HG02852 (cell line): ENCODE measurements around the gene CNDP2.
"Not testable (repeated sequence)": the region's sequence is repeated elsewhere in the genome, so short reads cannot be mapped to it uniquely, and the experiment has no call there.

Experiments
- ATAC-seq: cut with Tn5 transposase; IDR thresholded peaks from one replicate; pipeline ENCODE4 v1.9.1; 2021; ENCODE audit warnings: mild to moderate bottlenecking, moderate library complexity; ENCODE audit not compliant: unreplicated experiment

The CNDP2 gene

GRCh38 chr18:74498712-74499627, 2.8 kb downstream of the CNDP2 start:
- peak; percentile 33 for ATAC-seq

DNA sequence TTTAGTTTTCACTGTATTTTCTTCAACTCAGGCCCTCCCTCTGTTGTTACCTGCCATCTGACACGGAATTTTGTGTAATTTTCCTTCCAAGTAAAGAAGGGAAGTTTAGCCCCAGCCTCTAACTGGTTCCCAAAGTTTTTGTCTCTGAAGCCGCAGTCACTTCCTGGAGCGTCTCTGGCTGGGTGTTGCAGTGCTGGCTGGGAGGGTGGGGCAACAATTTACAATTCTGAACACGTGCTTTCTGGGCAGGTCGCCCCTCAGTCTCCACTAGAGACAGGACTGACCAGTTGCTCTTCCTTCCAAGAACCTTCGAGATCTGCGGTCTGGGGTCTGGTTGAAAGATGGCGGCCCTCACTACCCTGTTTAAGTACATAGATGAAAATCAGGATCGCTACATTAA, 3.5 kb downstream of the CNDP2 start:
- ATAC-seq: peak; percentile 33

- no peak for ATAC-seq
Observed at GRCh38 chr18:74500372-74500771, 4.2 kb downstream of the CNDP2 start.

DNA sequence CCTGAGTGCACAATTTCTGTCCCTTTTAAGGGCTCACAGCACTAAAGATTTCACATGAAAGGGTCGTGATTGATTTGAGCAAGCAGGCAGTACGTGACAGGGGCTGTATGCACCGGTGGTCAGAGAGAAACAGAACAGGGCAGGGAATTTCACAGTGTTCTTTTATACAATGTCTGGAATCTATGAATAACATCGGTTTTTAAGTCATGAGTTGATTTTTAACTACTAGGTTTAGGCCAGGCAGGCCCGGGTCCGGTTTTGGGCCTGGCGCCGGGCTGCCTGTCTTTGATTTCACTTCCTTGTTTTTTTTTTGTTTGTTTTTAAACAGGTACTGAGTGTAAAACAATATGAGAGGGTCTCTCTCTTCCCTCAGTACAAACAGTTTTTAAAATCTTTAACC, 4.6 kb downstream of the CNDP2 start:
- not testable (repeated sequence) for ATAC-seq

- no peak for ATAC-seq
Observed at GRCh38 chr18:74501386-74501785, 5.2 kb downstream of the CNDP2 start.

DNA sequence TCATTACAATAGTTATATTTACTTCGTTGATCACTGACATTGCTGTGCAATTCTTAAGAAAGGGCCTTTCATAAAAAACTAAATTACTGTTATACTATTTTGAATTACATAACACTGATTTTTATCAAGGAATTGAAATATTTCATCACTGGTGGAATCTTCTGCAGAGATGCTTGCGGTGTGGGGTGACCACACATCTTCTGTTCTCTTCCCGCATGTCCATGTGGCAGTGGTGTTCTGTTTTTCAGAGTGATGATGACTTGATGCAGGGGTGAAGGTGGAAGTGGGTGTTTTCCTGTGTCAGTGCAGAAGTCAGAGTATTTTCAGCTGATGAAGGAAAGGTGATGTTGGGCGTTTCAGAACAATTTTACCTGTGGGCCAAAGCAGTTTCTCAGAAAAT, 7.0 kb downstream of the CNDP2 start:
- no peak for ATAC-seq

DNA sequence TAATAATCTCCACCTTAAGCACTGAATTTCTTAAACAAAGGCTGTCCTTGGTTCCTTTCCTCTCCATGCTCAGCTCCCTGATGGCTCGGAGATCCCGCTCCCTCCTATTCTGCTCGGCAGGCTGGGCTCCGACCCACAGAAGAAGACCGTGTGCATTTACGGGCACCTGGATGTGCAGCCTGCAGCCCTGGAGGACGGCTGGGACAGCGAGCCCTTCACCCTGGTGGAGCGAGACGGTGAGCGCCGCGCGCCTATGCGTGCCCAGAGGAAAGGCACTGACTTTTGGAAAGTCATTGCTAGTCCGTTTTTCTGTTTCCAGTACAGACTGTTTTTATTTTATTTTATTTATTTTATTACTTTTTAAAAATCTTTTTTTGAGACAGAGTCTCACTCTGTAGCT, 9.6 kb downstream of the CNDP2 start:
- no peak for ATAC-seq

DNA sequence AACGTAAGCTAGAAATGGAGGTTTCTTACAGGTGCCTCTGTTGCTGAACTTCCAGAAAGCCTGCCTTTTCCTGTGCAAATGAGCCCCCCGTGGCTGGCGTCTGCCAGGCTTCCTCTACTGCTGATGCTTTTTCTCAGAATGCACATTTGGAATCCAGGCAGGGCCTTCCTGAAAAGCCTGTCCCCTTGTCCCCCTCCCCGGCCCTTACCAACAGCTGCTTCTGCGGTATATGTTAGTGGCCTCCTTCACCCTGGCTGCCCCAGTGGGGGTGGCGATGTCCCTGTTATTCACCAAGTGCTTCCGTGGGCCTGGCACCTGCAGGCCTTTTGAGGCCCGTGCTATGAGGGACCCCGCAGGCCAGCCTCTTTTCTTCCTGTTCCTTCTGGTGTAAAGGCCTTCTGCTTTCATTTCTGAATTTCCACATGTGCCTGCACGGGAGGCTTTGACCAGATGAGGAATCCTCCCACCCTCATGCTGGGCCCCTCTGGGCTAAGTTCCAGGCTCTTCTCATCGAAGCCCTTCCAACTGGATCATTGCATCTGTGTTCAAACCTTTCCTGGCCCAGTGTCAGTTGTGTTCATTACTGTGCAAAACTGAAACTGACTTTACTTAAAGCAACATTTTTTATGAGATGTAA, 10.4 kb downstream of the CNDP2 start:
- ATAC-seq: no peak

DNA sequence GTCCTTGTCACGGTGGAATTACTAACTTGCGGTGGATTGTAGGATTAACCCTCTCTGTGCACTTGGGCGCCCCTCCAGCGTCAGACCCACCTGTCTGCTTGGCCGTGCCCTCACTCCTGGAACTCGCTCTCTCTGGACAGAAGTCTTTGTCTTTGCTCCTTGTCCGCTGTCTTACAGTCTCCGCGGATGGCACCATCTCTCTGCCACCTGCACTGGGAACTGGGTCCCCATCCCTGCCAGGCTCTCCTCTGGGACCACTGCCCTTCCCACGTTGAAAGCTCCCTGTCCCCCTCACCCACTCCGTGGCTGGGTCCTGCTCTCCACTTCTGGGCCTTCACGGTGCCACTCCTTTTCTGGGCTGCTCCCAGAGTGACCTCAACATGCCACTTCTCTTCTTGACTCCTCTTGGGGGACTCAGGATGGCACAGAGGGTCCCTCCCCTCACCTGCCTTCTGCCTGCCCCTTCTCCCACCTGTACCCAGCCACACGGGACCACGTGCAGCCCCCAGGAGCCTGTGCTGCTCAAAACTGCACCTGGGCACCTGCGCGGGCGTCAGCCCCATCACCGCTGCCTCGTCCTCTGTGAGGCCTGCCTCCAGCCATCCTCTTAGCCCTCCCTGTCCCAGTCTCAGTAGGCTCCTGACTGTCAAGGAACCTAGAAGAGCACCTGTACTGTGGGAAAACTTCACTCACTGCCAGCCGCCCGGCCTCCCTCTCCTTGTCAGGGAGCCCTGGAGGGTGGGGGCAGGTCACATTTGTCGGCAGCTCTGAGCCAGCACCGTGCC, 11.1 kb downstream of the CNDP2 start:
- ATAC-seq: no peak

DNA sequence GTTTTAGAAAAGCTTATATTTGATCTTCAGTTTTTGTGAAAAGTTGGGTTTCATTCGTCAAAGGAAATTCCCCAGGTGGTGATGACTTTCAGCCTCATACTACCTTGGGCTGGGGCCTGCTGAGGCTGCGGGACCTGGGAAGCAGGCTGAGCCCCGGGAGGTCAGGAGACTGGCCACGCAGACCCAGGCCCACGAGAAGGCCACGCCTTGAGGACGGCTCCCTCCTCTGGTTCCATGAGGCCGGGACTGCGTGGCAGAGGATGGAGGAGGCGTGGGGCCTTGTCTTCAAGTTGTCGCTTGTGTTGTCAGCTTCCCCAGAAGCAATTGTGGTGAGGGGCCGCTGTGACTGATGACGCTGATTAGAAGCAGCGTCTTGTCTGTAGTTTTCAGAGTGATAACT, 11.8 kb downstream of the CNDP2 start:
- no peak for ATAC-seq

- ATAC-seq: no peak
Observed at GRCh38 chr18:74508366-74508765, 12.2 kb downstream of the CNDP2 start.

GRCh38 chr18:74508821-74509225, 12.7 kb downstream of the CNDP2 start:
- ATAC-seq: no peak

DNA sequence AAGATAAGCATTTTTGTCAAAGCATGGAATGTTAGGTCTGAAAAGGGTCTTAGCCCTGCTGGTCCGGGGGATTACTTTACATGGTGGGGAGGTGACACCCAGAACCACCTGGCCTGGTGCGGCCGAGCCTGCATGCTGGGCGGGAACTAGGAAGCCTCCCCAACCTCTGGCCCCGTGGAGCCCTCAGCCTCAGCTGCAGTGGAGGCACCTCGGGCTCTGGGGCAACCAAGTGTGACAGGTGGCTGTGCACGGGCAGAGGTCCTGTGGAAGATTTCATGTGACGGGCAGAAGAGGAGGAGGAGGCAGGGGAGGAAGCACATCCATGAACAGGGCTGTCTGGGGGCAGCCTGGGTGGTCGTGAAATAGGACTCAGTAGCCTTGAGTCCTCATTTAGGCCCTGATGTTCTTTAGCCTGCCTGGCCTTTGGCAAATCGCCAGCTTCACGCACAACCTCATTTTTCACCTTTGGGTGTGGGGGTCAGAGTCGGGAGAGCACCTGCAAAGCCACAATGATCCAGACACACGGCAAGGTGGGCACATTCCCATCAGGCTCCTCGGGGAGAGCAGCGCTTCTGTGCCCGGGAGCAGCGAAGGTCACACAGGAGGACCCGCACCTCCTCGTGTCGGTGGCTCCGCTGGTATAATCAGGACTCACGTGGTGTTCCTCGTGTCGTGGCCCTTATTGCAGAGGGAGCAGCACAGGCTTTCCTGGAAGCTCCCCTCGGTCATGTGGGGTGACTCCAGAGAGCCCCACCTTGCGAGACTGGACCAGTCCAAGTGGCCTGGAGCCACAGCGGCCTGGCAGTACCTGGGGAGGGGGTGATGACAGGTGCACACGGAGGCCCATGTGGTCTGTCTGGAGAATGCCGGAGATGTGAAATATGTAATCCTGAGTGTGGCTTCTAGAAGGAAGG, 13.9 kb downstream of the CNDP2 start:
- ATAC-seq: no peak

DNA sequence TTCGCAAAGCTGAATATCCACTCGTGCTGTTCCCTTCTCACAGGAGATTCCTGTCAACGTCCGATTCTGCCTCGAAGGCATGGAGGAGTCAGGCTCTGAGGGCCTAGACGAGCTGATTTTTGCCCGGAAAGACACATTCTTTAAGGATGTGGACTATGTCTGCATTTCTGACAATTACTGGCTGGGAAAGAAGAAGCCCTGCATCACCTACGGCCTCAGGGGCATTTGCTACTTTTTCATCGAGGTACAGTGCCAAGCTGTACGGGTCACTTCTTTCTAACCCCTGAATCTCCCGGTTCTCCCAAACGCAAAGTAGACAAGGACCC, 14.6 kb downstream of the CNDP2 start:
- ATAC-seq: no peak

DNA sequence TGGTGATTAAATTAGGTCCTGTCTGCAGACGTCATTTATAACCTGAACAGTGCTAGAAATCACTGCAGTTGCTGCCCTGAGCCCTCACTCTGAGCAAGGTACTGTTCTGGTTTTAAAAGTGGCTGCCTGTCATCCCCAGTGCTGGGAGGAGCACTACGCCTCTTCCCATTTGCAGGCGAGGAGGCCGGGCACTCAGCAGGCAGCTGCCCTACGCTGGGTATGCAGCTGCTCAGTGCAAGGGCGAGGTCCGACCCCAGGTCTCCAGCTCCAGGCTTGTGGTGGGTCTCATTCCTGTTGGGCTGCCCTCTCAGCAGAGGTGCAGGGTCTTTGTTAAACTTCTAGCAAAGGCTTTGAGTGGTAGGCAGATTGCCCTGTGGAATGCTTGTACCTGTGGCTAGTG, 15.7 kb downstream of the CNDP2 start:
- no peak for ATAC-seq

DNA sequence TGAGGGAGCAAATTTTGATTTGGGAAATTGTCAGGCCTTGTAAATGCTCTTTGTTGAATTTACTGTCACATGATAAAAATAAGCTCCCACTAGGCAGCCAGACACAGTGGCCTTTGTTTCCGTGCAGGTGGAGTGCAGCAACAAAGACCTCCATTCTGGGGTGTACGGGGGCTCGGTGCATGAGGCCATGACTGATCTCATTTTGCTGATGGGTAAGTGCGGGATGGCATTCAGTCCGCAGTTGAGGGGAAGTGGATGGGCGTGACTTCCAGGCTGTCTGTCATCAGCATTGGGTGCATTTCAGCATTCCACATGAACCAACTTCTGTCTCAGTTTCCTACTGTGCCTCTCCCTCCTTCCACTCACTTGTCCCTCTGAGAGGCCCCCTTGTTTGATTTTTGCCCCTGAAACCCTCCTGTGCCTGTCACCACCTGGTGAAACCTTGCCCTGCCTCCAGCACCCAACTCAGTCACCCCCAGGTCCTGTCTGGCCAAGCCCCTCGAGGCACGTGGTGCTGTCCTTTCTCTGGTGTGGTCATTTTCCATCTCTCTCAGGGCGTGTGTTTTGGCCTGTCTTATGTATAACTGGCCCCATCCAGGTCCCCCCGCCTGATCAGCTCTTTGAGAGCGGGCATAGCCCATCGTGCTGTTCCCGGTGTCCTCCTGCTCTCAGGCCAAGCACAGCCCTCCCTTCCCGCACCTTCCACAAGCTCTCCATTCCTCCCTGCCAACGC, 16.3 kb downstream of the CNDP2 start:
- no peak for ATAC-seq

- no peak for ATAC-seq
Observed at GRCh38 chr18:74513149-74513882, 17.2 kb downstream of the CNDP2 start.

DNA sequence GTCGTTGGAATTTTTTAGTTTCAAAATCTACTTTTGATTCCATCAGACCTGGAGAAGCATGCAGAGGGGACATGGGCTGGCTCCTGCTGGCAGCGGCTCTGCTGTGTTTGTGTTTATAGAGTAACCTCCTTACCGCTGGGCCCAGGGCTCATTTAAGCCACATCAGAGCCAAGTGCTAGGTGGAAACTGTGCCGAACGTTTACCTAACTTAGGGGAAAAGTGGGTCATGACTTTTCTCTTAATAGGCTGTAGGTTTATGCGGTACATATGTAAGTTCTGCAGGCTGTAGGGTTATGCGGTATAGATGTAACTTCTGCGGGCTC, 17.7 kb downstream of the CNDP2 start:
- ATAC-seq: no peak

DNA sequence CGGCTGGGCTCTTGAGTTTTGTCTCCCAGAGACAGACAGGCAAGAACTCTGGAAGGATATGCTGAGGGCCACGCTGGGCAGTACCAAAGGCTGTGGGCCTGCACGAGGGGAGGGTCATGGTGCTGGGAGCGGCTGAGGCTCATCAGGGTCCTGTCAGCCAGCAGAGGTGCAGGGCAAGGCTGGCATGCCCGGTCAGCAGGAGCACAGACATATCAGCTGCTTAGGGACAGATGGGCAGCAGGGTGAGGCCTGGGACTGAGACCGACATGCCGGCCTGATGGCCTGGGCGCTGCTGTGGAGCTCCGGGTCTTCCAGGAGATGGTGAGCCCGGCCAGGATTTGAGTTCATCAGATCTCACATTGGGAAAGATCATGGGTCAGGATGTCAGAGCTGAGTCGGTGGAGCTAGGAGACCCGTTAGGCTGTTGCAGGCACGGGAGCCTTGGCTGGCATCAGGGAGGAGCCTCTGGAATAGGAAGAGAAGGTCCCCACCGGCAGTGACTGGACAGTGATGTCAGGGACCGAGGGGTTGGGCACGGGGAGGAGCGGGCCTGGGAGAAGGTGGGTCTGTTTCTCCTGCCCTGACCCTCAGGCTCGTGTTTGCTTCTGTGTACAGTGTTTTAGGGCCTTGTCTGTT, 18.8 kb downstream of the CNDP2 start:
- no peak for ATAC-seq
